Kidney capillary endothelial cell (primary cell): Measurements from ENCODE around the gene ADARB2.
A peak's percentile ranks its signal among the peaks of the same experiment; 100 is the strongest.

Experiments used
- DNase-seq: peaks from one replicate; pipeline ENCODE4 v3.0.0-alpha.2; 2018; ENCODE audit warnings: low spot score

ADARB2 gene

DNA sequence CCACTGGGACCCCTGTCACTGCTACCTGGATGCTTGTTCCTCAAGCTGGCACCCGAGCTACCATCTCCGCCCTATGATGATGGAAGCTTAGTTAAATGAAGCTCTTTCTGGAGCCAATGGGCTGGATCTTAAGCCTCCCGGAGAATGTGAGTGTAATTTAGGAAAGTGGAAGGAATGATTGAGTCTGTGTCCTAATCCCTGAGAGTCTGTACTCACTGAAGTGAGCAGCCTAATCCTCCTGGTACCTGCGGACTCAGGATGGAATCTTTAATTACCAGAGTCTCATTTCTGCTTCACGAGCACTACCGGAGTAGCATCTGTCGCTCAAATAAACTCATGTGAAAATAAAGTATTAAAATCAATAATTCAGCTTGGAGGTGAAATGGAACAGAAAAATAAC lies 425.6 kb downstream of the ADARB2 start:
- DNase-seq = no peak

DNA sequence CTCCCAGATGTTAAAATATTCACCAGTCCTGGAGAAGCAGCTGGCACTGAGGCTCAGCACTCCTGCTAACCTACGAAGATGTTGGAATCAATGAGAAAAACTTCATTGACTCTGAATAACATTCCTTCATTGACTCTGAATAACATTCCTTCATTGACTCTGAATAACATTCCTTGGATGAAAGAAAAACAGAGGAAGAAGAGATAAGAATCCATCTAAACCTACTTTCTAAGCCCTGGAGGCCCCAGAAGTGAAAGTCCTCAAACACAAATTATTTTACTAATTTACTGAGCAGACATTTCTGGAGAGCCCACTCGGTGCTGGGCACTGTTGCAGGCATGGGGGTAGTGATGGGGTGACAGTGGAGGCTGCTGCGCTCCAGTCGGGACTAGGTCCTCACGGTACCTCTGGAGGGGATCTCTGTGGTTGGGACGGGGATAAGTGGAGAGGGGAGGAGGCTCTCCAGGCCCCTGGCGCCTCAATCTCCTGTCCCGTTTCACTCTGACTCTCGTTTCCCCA lies 427.0 kb downstream of the ADARB2 start:
- DNase-seq = no peak

DNA sequence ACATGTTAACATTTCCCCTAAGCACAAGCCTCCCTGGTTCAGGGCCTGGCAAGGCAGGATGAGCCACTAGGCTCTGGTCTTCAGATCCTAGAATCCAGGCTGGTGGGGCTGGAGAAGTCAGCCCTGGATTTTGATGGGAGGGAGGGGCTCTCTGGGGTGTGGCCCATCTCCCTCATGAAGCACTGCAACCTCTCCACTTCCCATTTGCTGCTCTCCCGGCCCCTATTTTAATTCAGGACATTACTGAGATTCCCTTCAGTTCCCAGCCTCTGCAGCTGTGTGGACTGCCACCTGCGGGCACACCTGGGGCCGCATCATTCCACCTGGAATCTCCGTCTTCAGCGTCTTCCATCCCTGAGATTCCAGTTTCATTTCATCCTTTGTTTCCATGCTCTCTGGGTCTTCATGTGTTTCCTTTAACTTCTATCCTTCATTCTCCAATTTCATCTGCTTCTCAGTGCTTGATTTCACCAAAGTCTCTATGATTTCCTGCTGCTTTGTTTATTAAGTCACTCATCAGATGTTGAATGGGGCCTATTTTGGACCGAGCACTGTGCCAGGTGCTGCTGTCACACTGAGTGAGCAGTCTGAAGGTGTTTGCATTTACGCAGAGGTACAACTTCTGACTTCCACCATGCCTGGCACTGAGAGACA lies 427.6 kb downstream of the ADARB2 start:
- DNase-seq = no peak

DNA sequence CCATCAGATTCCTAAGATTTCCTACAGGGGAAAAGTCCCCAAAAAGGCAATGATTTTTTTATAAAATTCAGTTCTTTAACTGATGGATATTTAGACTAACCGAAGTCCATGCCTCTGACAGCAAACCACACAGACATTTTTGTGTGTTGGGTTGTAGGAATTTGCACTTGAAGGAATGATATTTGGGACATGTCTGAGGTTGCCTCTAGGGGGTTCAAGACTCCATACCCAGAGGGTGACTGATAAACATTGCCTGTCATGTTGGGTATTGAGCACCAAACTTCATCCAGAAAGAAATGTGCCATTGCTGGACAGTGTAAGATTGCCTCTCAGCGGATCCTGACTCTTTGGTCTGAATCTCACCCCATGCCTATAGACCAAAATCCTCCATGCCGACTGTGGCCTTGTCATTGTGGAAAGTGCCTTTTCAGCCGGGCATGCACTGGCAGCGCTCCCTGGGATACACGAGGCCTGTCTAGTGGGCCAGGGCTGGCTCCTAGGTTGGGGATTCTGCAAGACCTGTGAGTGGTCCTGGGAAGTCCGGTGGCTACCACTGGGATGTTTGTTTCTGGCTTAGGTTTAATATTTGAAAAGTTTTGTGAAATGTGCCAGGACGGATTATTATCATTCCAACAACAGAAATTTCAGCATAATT lies 428.2 kb downstream of the ADARB2 start:
- no peak for DNase-seq

DNA sequence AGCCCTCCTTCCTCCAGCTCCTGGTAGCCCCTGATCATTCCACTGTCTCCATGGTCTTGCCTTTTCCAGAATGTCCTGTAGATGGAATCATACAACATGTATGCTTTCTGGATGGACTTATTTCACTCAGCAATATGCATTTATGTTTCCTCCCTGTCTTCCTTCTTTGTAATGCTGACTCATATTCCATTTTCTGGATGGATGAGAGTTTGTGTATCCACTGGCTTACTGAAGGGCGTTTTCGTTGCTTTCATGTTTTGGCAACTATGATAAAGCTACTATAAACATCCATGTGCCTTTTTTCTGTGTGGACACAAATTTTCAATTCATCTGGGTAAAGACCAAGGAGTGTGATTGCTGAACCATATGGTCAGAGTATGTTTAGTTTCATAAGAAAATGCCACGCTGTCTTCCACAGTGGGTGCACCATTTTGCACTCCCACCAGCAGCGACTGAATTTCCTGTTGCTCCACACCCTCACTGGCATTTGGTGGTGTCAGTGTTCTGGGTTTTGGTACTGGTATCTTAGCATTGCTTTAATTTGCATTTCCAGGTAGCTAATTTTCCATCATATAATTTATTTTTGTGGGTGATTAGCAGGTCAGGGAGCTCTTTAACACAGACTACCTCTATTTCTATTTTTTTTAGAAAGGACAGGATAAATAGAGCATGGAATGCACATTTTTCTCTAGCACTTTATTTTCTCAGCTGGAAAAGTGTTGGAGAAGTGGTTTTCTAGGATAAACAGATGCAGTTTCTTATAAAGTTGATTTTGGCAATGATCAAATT lies 429.0 kb downstream of the ADARB2 start:
- no peak for DNase-seq

DNA sequence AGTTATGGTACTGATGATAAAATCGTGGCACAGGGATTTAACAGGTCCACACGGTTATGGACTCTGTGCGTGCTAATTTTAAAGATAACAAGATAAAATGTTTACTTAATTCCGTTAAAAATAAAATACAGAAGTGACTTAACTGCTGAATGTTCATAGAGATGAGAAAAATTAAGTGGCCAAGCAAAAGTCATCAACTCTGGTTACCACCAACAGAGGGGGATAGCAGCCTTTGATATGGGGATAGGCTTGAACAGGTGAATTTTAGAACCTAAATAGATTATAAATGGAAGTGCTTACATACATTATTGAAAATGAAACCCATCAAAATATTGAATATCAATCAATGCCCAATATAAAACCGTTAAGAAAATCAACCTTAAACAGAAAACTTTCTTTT lies 436.2 kb downstream of the ADARB2 start:
- no peak for DNase-seq

DNA sequence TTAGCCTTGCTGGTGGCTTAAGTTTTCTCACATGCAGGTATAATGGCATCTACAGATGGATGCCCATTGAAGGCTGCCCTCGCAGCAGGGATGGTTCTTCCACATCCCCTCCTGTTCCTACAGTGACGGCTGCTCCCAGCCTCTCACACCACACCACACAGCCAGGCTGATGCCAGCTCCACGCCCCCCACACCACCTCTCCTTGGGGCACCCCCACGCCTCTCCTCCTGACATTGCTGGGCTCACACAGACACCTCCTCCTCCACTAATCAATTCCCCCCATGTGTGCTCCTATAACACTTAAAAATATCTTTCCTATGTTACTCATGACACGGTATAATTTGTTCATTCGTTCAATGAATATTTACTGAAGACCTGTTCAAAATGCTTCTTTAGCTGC lies 437.1 kb downstream of the ADARB2 start:
- DNase-seq = no peak

DNA sequence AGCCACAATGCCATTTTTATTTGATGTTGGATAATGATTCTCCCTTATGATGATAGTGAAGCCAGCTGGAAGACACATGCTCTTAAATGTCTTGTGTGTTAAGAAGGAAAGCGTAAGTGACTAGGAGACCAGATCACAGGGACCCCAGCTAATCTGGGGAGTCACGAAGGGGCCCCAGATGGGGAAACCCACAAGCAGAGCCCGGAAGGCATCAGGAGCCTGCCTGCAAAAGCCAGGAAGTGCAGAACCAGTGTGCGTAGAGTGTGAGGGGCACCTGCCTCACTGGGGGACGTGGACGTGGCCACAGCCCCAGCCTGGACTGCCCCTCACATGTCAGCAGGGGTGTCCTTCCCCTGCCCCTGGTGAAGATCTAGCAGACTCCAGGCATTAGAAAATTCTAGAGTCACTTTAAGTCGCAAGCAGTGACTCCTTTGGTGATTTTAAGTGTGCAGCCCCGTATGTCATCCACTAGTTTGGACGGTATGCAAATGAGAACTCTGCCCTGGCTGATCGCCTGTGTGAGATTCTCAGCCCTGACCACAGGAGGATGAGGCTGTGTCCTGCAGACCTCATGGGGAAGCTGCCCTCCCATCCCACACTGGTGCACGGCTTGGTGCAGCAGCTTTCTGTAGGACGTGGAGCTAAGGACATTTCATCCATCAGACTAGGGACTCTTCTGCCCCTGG lies 438.1 kb downstream of the ADARB2 start:
- DNase-seq = no peak

DNA sequence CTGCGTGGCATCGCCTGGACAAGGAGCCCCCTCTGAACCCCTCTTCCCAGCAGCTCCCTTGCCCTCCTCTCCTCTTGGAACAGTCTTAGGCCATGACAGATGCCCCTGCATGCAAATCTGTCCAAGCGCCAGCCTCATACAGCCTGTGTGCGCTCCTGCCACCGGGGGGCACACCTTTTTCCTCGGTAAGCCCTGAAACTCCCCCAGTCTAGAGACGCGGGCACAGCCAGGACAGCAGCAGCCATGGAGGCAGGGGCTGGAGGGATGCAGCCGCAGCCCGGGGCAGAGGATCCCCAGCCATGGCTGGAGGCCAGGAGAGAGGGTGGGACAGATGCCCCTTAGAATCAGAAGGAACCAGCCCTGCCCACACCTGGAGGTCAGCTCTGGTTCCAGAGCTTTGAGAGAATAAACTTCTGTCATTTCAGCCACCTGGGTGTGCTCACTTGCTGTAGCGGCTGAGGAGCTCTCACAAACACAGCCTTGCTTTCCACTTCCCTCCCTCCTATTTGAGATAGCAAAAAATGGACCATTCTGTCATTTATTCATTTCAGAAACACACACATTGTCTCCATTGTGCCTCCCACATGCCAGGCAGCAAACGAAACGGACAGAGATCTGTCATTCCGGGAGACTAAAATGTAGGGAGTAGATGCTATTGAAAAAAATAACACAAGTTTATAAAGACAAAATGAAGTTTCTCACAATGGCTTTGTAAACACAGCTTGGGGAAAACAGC lies 439.6 kb downstream of the ADARB2 start:
- DNase-seq = no peak

DNA sequence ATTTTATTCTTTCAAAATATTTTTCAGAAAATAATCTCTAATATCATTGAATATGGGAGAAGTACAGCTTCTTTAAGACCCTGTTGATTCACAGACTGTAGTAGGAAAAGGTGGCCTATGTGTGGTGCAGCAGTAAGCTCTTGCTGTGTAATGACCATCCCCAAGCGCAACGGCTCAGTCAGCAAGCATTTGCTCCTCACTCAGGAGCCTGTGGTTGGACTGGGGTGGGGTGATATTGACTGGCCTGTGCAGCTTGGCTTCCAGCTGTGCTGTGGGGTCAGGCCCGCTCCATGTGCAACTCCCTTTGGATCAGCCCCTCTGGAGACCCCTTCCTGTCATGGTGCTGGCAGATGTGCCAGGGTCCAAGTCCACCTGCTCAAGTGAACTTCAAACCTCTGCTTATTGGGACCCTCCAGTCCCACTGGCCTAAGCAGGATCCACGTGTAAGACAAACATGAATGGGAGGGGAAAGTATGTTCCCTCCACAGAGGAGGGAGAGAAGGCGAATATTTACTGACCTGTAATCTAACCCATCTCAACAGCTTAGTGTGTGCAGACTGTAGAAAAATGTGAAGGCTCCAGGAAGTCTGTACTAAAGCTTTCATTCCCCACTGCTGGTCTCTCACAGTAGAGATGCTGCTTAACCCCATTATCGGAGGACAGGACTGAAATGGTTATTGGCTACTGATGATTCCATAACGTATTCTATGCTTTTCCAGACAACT lies 441.4 kb downstream of the ADARB2 start:
- no peak for DNase-seq

DNA sequence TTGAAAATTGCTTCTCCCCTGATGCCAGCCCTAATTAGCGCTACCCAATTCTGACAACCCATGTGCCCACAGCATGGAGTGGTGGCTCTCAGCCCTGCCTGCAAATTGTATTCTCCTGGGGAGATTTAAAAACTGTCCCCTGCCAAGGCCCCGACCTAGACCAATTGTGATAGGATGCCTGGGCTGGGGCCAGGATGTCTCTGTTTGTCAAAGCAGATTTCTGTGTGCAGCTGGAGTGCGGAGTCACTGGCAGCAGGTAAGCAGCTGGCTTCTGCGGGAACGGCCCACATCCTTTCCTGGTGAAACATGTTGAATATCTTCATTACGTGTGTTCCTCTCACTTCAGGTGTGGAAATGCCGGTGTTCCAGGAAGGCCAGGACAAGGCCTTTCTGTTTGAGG lies 442.6 kb downstream of the ADARB2 start:
- no peak for DNase-seq

DNA sequence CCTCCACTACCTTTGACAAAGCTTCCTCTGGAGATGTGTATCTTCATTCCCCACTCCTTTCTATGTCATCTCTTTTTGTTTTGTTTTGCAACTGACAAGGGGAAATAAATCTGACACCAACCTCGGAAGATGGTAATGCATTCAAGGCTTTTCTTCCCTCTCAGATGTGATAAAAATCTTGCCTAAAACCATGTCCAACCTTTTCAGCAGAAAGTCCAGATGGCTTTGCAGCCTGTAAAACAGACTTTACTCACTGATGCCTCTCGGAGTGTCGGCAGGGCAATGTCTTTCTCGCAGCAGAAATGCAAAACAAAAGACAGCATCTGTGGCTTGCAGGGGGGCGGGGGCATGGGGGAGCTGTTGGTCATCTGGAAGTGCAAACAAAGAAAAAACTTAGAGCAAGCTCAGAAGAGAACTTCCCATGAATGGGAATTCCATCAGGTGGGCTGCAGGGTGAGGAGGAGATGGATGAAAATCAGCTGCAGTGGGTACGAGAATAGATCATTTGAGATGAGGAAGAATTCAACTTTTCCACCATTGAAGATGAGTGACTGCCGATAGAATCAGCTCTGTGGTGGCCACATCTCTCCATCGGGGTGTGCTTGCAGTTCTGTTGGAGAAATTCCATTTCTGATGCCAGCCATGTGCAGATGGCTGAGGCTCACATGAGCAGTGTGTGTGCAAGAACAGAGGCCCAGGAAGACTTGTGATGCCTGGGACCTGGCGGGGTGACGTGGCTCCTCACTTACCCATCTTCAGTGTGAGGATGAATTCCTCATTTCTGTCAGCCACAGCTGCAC lies 443.5 kb downstream of the ADARB2 start:
- DNase-seq = no peak

DNA sequence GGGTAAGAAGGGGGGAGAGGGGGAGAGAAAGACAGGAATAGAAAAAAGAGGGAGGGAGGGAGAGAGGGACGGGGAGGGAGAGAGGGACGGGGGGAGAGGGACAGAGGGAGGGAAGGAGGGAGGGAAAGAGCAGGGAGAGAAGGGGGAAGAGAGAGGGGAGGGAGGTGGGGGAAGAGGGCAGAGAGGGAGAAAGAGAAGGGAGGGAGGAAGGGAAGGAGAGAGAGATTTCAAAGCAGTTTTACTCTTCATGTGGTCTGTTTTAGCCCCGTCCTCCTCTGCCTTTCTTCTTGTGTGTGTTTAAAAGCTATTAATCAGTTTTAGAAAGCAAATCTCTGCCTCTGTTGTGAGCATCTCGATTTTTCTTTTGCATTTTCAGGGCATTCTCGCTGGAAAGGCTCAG lies 444.2 kb downstream of the ADARB2 start:
- DNase-seq = no peak

DNA sequence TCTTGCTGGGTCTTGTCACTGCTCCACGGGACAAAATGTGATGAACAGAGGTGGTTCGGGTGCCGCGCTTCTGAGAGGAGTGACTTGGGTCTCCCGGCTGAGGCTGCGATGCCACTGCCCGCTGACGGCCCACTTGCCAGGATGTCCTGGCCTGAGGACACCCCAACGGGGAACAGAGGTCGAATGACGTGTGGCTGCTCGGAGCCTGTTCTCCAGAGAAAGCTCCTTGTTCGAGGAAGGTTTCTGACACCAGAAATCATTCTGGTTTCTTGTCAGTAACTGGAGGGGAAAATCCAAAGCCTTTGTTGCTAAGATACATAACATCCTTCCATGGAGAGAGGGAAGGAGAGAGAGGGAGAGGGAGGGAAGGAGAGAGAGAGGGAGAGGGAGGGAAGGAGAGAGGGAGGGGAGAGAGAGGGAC lies 444.7 kb downstream of the ADARB2 start:
- DNase-seq = no peak

DNA sequence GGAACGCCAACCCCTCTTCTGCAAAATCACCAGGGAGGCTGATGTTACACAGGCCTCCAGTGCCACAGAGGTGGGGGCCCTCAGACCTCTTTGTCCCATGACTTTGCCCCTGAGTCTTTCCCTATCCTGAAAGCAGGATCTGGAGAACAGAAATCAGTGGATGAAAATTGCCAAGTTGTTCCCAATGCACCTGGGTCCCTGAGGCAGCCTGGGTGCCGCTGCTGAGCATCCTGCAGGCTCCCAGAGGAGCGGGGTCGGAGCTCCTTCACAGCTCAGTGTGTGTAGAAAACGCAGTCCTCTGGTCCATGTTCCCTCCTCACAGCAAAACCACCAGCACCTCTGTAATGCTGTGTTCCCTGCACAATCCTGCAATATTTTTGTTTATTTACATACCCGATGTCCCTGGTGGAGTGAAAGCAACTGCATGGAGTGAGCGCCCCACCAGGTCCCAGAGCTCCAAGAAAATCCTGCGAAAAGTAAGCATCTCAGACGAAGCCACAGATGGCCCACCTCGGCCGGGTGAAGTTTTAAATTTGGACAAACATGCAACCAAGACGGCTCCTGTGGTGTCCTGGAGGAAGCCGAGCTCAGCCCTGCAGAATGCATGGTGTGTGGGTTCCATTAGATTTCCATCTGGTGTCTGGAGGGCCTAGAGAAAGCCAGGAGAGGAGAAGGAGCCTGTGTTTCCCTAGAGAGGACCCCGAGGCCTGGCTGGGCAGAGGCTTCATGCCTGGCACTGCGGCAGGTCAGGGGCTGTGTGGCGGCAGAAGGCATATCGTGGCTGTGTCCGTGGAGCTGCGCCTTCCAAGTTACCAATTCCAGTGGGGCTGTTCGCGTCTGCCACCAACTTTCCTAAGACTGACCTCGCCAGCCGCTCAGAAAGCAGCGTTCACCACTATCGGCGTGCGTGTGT lies 445.9 kb downstream of the ADARB2 start:
- no peak for DNase-seq

DNA sequence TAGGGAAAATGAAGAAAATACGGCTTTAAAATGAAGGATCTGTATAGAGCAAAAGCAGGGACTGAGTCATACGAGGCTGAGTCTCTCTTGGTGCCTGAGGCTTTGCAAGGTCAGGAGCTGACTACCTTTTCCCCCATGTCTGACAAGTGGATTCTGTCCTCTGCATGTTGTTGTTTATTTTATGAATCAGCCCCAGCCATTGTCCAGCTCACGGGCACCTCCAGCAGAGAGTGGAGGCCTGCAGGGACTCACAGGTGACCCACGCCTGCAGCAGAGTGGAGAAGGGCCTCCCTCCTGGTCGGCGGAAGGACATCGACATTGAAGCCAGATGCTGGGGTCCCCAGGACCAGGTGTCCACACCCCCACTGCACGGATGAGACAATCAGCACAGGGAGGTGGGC lies 447.3 kb downstream of the ADARB2 start:
- DNase-seq = peak; percentile 56

DNA sequence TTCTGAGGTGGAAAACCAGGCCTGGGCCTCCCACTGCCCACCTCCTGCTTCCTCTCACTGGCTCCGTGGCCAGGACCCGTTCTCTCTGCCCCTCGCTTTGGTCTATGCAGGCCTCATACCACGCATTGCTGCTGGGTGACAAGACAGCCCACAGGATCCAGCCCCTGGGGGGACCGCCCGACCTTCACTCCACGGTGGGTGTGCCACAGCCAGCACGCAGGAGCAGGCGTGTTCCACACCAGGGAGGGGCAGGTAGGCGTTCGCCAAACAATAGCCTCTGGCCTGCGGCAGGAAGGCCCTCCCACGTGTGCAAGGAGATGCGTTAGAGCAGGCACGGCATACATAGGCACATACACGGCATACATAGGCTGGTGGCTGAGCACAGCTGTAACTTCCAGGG lies 447.7 kb downstream of the ADARB2 start:
- DNase-seq = no peak

DNA sequence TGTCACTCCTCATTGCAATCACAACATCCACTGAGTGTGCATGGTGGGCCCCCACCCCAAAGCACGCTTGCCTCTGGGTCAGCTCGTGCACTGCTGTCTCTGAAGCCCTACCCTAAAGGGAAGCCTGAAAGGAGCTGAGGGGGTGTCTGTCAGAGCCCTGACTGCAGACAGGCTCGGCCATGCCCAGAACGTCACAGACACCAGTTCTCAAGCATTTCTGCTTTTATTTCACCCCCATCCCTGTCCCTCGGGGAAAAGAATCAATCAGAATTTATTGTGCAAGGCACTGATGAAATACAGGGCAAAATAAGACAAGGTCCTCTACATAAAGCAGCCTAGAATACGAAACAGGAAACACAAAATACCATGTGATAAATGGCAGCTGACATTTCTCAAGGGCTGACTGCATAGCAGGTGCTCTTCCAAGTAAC lies 449.3 kb downstream of the ADARB2 start:
- DNase-seq = no peak

DNA sequence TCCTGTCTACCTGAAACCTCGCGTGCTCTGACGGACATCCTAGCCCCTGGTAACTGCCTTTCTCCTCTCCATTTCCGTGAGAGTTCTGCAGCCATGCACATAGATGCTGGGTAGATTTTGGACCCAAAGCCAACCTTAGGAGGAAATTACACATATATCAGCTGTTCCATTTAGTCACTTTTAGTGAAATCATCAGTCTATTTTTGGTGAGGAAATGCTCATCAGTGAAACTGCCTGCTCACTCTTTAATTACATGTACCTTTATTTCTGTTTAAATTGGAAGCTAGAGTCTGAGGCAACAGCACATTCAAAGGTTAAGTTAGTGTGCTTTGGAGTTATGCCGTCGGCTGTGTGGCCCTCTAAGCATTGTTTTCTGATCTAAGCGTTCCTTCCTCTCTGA lies 449.8 kb downstream of the ADARB2 start:
- peak; percentile 57 for DNase-seq
